Measurements from ENCODE around the gene OSBPL3. TPM values are rescaled to one million over a fixed set of nuclear protein-coding genes. Genes with fewer than 3 reads are reported as not detected.

Gene OSBPL3
- polyA plus RNA-seq, 1 experiment: 26.5 TPM

DNA sequence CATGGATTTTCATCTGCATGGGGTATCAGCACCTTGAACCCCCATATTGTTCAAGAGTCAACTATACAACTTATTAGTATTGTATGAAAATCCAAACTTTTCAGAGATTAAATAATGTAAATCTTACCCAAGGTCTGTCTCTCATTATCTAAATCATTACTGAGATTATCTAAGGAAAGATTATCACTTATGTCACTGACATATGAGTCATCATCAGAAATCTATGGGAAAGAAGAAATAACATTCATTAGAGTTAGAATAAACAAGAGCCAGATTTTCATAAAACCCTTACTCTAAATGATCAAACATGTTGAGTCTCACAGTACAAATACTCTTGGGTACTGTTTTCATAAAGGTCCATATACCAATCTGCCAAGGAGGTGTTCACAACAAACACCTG, 139.4 kb downstream of the OSBPL3 start:
- Histone ChIP-seq H3K36me3 (ENCODE audit: control insufficient read depth, insufficient read depth, low read length) (peaks cover 2% of the 10 kb centered on the region), H3K27me3 (ENCODE audit: control insufficient read depth, insufficient read depth, low read length) (no peaks in the 10 kb centered on the region), H3K4me3 (ENCODE audit: low read depth, low read length) (no peak overlapping the region)
- CTCF ChIA-PET: interaction anchor here (1.1 to 1.6 kb wide), 2 partner anchors 9 to 140 kb away, joined by 3 to 4 read pairs; no protein-coding TSS in a partner anchor
- POLR2A ChIA-PET: no interaction called here
- no peak for TF ChIP-seq CTCF (IDR thresholded peaks at IDR 0.05; ENCODE audit: insufficient read depth, low read depth, low read length)
- no peak for DNase-seq (ENCODE audit: low read depth)

- ChIA-PET CTCF (no interaction called here), POLR2A (no interaction called here)
- Histone ChIP-seq H3K4me3 (ENCODE audit: low read depth, low read length) (no peak overlapping the region), H3K27me3 (ENCODE audit: control insufficient read depth, insufficient read depth, low read length) (no peaks in the 10 kb centered on the region), H3K36me3 (ENCODE audit: control insufficient read depth, insufficient read depth, low read length) (peaks cover 7% of the 10 kb centered on the region)
- TF ChIP-seq CTCF (IDR thresholded peaks at IDR 0.05; ENCODE audit: insufficient read depth, low read depth, low read length): no peak
- no peak for DNase-seq (ENCODE audit: low read depth)
Observed at GRCh38 chr7:24836084-24836483, 143.9 kb downstream of the OSBPL3 start.

GRCh38 chr7:24835643-24836042, 144.3 kb downstream of the OSBPL3 start:
- CTCF ChIA-PET: no interaction called here
- POLR2A ChIA-PET: no interaction called here
- peaks cover 7% of the 10 kb centered on the region for H3K36me3 ChIP-seq (ENCODE audit: control insufficient read depth, insufficient read depth, low read length)
- no peak for DNase-seq (ENCODE audit: low read depth)
- H3K4me3 ChIP-seq (ENCODE audit: low read depth, low read length): no peak overlapping the region
- no peak for TF ChIP-seq CTCF (IDR thresholded peaks at IDR 0.05; ENCODE audit: insufficient read depth, low read depth, low read length)
- H3K27me3 ChIP-seq (ENCODE audit: control insufficient read depth, insufficient read depth, low read length): no peaks in the 10 kb centered on the region

DNA sequence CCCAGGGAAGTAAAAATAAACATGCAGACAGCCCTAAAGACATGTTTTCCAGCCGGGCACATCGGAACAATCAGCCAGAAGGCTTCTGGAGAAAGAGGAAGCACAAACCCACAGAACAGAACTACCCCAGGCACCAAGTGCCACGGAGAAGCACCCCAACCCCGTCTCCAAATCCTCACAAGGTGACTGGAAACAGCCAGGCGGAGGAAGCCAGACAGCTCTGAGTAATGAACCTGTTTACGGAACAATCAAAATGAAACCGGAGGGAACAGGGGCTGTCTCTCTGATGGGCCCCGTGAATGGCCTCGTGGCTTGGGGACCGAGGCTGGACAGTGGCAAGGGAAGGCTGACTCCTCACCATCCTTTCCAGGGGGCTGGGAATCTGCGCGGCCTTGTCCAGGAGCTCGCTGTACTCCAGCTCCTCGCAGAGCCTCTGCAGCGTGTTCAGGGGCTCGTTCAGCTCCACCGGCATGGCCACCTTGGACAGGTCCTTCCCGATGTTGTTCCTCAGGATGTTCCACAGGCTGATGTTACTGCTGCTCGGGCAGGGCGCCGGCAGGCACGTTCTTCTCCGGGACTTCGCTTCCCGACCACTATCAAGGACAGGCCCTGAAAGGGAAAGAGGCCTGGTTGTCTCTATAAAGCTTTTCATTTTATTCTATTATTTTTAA, 145.7 kb downstream of the OSBPL3 start:
- Histone ChIP-seq H3K4me3 (ENCODE audit: low read depth, low read length) (no peak overlapping the region), H3K36me3 (ENCODE audit: control insufficient read depth, insufficient read depth, low read length) (peaks cover 8% of the 10 kb centered on the region), H3K27me3 (ENCODE audit: control insufficient read depth, insufficient read depth, low read length) (no peaks in the 10 kb centered on the region)
- POLR2A ChIA-PET: no interaction called here
- CTCF ChIA-PET: interaction anchor here (1.0 to 1.7 kb wide), 3 partner anchors 16 to 260 kb away, joined by 3 to 5 read pairs (median 4); no protein-coding TSS in a partner anchor
- no peak for TF ChIP-seq CTCF (IDR thresholded peaks at IDR 0.05; ENCODE audit: insufficient read depth, low read depth, low read length)
- DNase-seq (ENCODE audit: low read depth): no peak

- ChIA-PET POLR2A (no interaction called here), CTCF (interaction anchor here (1.3 to 1.7 kb wide), 2 partner anchors 145 to 260 kb away, joined by 4 to 5 read pairs; no protein-coding TSS in a partner anchor)
- DNase-seq (ENCODE audit: low read depth): no peak
- H3K4me3 ChIP-seq (ENCODE audit: low read depth, low read length): no peak overlapping the region
- H3K27me3 ChIP-seq (ENCODE audit: control insufficient read depth, insufficient read depth, low read length): no peaks in the 10 kb centered on the region
- no peak for TF ChIP-seq CTCF (IDR thresholded peaks at IDR 0.05; ENCODE audit: insufficient read depth, low read depth, low read length)
- peaks cover 8% of the 10 kb centered on the region for H3K36me3 ChIP-seq (ENCODE audit: control insufficient read depth, insufficient read depth, low read length)
Observed at GRCh38 chr7:24833549-24833948, 146.4 kb downstream of the OSBPL3 start.
